ENCODE measurements around the gene ITPK1. TPM values are rescaled to one million over a fixed set of nuclear protein-coding genes. Genes with fewer than 3 reads are reported as not detected.
A peak's percentile ranks its signal among the peaks of the same experiment; 100 is the strongest.

Gene ITPK1
- total and polyA plus RNA-seq, 8 donors, result 17.8 to 46.3 (median 28.9) TPM

GRCh38 chr14:93039649-93040315 is 75.9 kb downstream of the ITPK1 start:
- WGBS, 5 donors, result 43 to 67% (median 57%) methylated on average over 7 to 11 of the region's 11 CpGs
- Histone ChIP-seq H3K9me3 (no peaks in the 10 kb centered on the region), H3K27ac (peak overlapping the region; percentile 26 to 86 (median 77)), H3K36me3 (no peaks in the 10 kb centered on the region), H3K4me3 (no peak overlapping the region), H3K4me1 (peaks cover 65 to 90% (median 77%) of the 10 kb centered on the region in 4 donors), H3K27me3 (no peaks in the 10 kb centered on the region)
- intact Hi-C loops (cut with DNase I; ENCODE audit: low total_unique reads), result no loop called here
- DNase-seq, result no peak
- no peak for TF ChIP-seq POLR2A (IDR thresholded peaks at IDR 0.05)
- TF ChIP-seq EP300 (IDR thresholded peaks at IDR 0.05), result no peak
- TF ChIP-seq POLR2AphosphoS5 (IDR thresholded peaks at IDR 0.05), result no peak
- TF ChIP-seq, protein P1, sequence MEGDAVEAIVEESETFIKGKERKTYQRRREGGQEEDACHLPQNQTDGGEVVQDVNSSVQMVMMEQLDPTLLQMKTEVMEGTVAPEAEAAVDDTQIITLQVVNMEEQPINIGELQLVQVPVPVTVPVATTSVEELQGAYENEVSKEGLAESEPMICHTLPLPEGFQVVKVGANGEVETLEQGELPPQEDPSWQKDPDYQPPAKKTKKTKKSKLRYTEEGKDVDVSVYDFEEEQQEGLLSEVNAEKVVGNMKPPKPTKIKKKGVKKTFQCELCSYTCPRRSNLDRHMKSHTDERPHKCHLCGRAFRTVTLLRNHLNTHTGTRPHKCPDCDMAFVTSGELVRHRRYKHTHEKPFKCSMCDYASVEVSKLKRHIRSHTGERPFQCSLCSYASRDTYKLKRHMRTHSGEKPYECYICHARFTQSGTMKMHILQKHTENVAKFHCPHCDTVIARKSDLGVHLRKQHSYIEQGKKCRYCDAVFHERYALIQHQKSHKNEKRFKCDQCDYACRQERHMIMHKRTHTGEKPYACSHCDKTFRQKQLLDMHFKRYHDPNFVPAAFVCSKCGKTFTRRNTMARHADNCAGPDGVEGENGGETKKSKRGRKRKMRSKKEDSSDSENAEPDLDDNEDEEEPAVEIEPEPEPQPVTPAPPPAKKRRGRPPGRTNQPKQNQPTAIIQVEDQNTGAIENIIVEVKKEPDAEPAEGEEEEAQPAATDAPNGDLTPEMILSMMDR (IDR thresholded peaks at IDR 0.05), result no peak

- no peaks in the 10 kb centered on the region for H3K9me3 ChIP-seq
- H3K4me3 ChIP-seq, result no peak overlapping the region
- H3K27ac ChIP-seq, result peak overlapping the region in 4 of 5 donors; percentile 54 to 65 (median 56)
- WGBS, 5 donors, result 59 to 71% (median 60%) methylated on average over 6 of the region's 6 CpGs
- peaks cover 55 to 90% (median 72%) of the 10 kb centered on the region in 4 donors for H3K4me1 ChIP-seq
- H3K27me3 ChIP-seq, result no peaks in the 10 kb centered on the region
- intact Hi-C loops (cut with DNase I; ENCODE audit: low total_unique reads), result no loop called here
- H3K36me3 ChIP-seq, result no peaks in the 10 kb centered on the region
- DNase-seq, result no peak
- TF ChIP-seq, protein P1 (IDR thresholded peaks at IDR 0.05), result no peak
- no peak for TF ChIP-seq POLR2A (IDR thresholded peaks at IDR 0.05)
- no peak for TF ChIP-seq EP300 (IDR thresholded peaks at IDR 0.05)
- no peak for TF ChIP-seq POLR2AphosphoS5 (IDR thresholded peaks at IDR 0.05)
Measured at GRCh38 chr14:93037351-93037750, 78.4 kb downstream of the ITPK1 start.

DNA sequence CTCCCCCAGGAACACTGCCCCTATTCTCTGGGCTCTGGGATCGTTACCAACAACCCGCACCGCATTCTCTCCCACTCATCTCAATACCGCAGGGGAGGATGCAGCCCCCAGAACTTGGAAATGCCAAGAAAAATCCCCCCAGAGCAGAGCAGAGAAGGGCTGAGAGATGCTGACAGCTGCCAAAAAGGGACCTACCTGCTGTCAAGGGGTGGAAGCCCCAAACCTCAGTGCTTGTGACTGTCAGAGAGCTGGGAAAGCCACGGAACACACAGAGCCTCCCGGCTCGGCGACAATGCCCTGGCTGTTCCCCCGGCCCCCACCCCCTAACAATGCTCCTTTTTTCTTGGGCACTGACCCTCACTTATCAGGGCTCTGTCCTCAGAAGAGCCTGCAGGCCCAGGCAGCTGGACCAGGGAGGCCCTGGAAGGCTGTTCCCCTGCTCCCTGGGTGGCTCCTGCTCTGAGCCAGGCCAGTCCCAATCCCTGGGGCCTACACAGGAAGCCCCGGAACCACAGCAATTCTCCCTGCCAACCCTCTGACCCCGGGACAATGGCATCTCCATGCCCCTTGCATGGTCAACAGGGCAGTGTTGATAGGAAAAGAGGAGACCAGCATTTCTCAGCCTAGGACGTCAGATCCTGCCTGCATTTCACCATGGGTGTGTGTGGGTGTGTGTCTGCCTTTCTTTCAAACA is 78.9 kb downstream of the ITPK1 start:
- no peak overlapping the region for H3K4me3 ChIP-seq
- H3K27ac ChIP-seq, result peak overlapping the region; percentile 3 to 65 (median 56)
- no peaks in the 10 kb centered on the region for H3K27me3 ChIP-seq
- 64 to 75% (median 68%) methylated on average over 12 of the region's 12 CpGs for WGBS, 5 donors
- TF ChIP-seq POLR2AphosphoS5 (IDR thresholded peaks at IDR 0.05) (no peak), POLR2A (IDR thresholded peaks at IDR 0.05) (no peak)
- TF ChIP-seq, protein P1 (IDR thresholded peaks at IDR 0.05), result no peak
- intact Hi-C loops (cut with DNase I; ENCODE audit: low total_unique reads), result no loop called here
- no peak for DNase-seq
- H3K9me3 ChIP-seq, result no peaks in the 10 kb centered on the region
- H3K36me3 ChIP-seq, result no peaks in the 10 kb centered on the region
- H3K4me1 ChIP-seq, result peaks cover 59 to 90% (median 71%) of the 10 kb centered on the region in 4 donors

DNA sequence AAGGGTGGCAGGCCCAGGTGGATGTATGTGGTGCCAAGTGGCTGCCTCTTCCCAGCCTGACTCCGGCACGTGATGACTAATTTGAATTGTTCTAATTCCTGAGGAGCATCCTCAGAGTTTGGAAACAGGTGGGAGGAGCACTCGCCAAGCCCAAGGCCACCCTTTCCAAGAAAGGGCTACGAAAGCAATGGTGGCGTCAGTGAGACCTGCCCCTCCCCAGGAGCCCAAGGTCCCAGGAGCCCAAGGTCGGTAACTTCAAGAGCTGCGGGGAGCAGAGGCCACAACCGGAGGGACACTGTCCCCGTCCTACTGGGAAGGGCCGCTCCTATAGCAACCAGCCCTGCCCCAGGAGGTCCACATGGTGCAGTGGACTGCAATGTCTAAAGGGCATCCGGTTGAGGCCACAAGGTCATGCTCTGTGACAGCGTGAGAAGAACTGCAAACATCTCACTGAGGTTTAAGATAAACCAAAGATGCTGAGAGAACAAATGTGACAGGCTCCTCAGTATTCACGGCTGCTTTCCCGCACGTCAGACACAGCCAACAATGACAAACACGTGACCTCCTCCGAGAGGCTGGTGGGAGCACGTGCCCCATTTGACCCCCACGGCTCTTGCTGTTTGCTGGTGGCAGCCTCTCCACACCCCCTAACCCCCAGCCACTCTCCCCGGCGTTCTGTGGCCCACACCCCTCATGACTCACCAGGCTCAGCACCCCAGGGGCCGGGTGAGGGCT is 79.6 kb downstream of the ITPK1 start:
- DNase-seq, result peak in 1 of 2 donors; percentile 79
- Histone ChIP-seq H3K27ac (peak overlapping the region in 4 of 5 donors; percentile 54 to 65 (median 56)), H3K4me3 (no peak overlapping the region), H3K4me1 (peaks cover 53 to 89% (median 67%) of the 10 kb centered on the region in 4 donors), H3K27me3 (no peaks in the 10 kb centered on the region), H3K9me3 (no peaks in the 10 kb centered on the region), H3K36me3 (no peaks in the 10 kb centered on the region)
- WGBS, 5 donors, result 63 to 79% (median 77%) methylated on average over 19 to 22 of the region's 22 CpGs
- no peak for TF ChIP-seq EP300 (IDR thresholded peaks at IDR 0.05)
- no peak for TF ChIP-seq POLR2A (IDR thresholded peaks at IDR 0.05)
- TF ChIP-seq, protein P1 (IDR thresholded peaks at IDR 0.05), result no peak
- no peak for TF ChIP-seq POLR2AphosphoS5 (IDR thresholded peaks at IDR 0.05)
- intact Hi-C loops (cut with DNase I; ENCODE audit: low total_unique reads), result no loop called here

Data from stomach (tissue), 9 donors.